ENCODE results near the gene HDDC3. TPM values are rescaled to one million over a fixed set of nuclear protein-coding genes. Genes with fewer than 3 reads are reported as not detected.

The HDDC3 gene
- total RNA-seq, 2 experiments from 2014 or later, result 34.2 to 35.6 TPM

DNA sequence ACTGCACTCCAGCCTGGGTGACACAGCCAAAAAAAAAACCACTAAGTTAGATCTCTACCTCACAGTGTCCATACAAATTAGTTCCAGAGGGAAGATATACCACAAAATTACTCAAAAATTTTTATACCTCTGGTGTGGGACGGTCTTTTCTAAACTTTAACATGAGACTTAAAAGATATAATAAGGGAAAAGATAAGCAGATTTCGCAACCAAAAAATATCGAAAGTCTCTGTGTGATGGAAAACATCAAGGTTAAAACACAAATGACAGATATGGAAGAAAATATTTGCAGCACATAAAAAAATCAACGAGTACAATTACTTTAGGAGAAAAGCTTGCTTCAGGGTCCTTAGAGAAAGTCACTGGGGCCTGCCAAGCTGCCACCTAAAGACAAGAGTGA, 10.5 kb downstream of the HDDC3 start:
- intact Hi-C loops (cut with micrococcal nuclease), result no loop called here
- Mint-ChIP-seq H3K4me3 (no peak overlapping the region), H3K9me3 (no peaks in the 10 kb centered on the region), H3K4me1 (ENCODE audit: low read depth) (peaks cover 19% of the 10 kb centered on the region), H3K27me3 (no peaks in the 10 kb centered on the region), H3K27ac (no peak overlapping the region), H3K36me3 (ENCODE audit: low read depth) (peaks cover 28% of the 10 kb centered on the region)
- TF ChIP-seq, protein P1, sequence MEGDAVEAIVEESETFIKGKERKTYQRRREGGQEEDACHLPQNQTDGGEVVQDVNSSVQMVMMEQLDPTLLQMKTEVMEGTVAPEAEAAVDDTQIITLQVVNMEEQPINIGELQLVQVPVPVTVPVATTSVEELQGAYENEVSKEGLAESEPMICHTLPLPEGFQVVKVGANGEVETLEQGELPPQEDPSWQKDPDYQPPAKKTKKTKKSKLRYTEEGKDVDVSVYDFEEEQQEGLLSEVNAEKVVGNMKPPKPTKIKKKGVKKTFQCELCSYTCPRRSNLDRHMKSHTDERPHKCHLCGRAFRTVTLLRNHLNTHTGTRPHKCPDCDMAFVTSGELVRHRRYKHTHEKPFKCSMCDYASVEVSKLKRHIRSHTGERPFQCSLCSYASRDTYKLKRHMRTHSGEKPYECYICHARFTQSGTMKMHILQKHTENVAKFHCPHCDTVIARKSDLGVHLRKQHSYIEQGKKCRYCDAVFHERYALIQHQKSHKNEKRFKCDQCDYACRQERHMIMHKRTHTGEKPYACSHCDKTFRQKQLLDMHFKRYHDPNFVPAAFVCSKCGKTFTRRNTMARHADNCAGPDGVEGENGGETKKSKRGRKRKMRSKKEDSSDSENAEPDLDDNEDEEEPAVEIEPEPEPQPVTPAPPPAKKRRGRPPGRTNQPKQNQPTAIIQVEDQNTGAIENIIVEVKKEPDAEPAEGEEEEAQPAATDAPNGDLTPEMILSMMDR (IDR thresholded peaks at IDR 0.05), result no peak
- no peak for ATAC-seq
- ChIA-PET POLR2A (interaction anchor here (1.2 to 2.8 kb wide), 3 partner anchors 9 to 17 kb away, joined by 4 to 12 read pairs (median 4); no protein-coding TSS in a partner anchor), CTCF (interaction anchor here (1.2 to 6.1 kb wide), 5 partner anchors 11 to 104 kb away, joined by 3 to 47 read pairs (median 6); partner anchors contain the start of genes HDDC3, MAN2A2 and UNC45A)
- no peak for DNase-seq

DNA sequence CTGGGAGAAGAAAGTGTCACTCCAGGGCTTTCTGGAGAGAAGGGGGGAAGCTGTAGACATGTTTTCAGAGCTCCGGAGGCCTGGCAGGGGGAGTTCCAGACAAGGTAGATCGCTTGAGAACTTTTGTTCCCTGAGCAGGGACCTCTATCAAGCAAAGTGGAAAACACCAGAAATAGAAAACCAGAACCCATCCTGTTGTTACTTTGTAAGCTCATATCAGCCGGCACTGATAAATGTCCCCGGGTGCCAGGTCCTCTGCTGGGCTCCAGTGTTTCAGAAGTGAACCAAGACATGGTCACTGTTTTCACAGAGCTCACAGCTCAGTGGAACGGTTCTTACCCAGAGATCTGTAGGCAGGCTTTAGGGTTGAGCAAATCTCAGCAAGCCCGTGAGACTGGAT, 13.5 kb downstream of the HDDC3 start:
- no peaks in the 10 kb centered on the region for H3K9me3 Mint-ChIP-seq
- H3K4me1 Mint-ChIP-seq (ENCODE audit: low read depth), result peaks cover 11% of the 10 kb centered on the region
- peaks cover 37% of the 10 kb centered on the region for H3K36me3 Mint-ChIP-seq (ENCODE audit: low read depth)
- TF ChIP-seq, protein P1 (IDR thresholded peaks at IDR 0.05), result no peak
- intact Hi-C loops (cut with micrococcal nuclease), result no loop called here
- no peaks in the 10 kb centered on the region for H3K27me3 Mint-ChIP-seq
- ChIA-PET CTCF (interaction anchor here (1.4 to 1.5 kb wide), 2 partner anchors 12 to 14 kb away, joined by 5 read pairs; partner anchors contain the start of gene HDDC3), POLR2A (interaction anchor here (1.1 to 2.5 kb wide), 5 partner anchors 10 to 16 kb away, joined by 3 to 7 read pairs (median 5); partner anchors contain the start of genes HDDC3 and MAN2A2)
- H3K4me3 Mint-ChIP-seq, result no peak overlapping the region
- no peak for ATAC-seq
- H3K27ac Mint-ChIP-seq, result no peak overlapping the region
- no peak for DNase-seq

DNA sequence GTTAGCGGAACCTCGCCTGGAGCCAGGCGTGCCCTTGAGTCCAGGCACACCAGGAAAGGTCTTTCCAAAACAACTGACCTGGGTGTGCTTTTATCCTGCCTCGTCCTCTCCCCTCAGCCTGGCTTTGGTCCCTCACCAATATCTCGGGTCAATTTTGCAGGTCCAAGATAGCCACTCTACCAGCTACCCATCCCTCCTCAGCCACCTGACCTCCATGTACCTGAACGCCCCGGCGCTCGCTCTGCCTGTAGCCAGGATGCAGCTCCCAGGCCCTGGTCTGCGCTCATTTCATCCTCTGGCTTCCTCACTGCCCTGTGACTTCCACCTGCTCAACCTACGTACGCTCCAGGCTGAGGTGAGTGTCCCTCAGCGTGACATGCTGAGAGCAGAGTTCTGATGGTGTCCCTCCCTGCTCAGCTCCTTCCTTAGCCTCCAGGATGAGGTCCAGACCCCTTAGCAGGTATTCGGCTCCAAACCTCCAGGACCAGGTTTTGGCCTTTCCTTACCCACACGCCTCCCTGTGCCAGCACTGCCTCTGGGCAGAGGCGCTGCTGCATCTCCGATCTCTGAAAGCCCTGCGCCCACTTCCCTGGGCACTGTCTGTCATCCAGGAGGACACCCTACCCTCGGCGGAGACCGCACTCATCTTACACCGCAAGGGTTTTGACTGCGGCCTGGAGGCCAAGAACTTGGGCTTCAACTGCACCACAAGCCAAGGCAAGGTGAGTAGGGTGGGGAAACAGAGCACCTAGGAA, 14.1 kb downstream of the HDDC3 start:
- no peak overlapping the region for H3K4me3 Mint-ChIP-seq
- POLR2A ChIA-PET, result interaction anchor here (1.1 to 2.5 kb wide), 7 partner anchors 9 to 18 kb away, joined by 3 to 7 read pairs (median 5); partner anchors contain the start of genes HDDC3 and MAN2A2
- DNase-seq (no peak), ATAC-seq (no peak)
- peaks cover 8% of the 10 kb centered on the region for H3K4me1 Mint-ChIP-seq (ENCODE audit: low read depth)
- H3K9me3 Mint-ChIP-seq, result no peaks in the 10 kb centered on the region
- intact Hi-C loops (cut with micrococcal nuclease), result no loop called here
- no peaks in the 10 kb centered on the region for H3K27me3 Mint-ChIP-seq
- no peak overlapping the region for H3K27ac Mint-ChIP-seq
- H3K36me3 Mint-ChIP-seq (ENCODE audit: low read depth), result peaks cover 42% of the 10 kb centered on the region
- CTCF ChIA-PET, result interaction anchor here (1.4 to 1.5 kb wide), 2 partner anchors 13 to 14 kb away, joined by 5 read pairs; partner anchors contain the start of gene HDDC3
- TF ChIP-seq, protein P1 (IDR thresholded peaks at IDR 0.05), result no peak

DNA sequence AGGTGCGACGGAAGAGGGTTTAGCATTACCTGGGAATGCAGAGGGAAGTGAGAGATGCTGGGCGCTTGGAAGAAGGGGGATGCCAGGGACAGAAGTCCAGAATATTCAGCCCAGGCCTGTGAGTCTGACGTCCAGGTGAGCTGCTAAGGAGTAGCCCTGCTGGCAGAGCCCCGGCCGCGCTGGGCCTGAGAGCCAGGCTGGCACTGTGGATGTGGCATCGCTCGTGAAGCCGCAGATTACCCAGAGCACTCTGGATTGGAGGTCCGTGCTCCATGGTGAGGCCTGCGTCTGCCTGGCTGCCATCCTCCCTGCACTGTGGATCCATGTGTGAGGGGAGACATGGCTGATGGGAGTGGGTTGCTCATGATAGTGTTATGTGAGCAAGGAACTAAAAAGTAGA, 14.8 kb downstream of the HDDC3 start:
- ATAC-seq (no peak), DNase-seq (no peak)
- peaks cover 4% of the 10 kb centered on the region for H3K4me1 Mint-ChIP-seq (ENCODE audit: low read depth)
- peaks cover 42% of the 10 kb centered on the region for H3K36me3 Mint-ChIP-seq (ENCODE audit: low read depth)
- H3K27ac Mint-ChIP-seq, result no peak overlapping the region
- ChIA-PET CTCF (interaction anchor here (1.5 kb wide), 1 partner anchor 15 kb away, joined by 5 read pairs; the partner anchor contains the start of gene HDDC3), POLR2A (interaction anchor here (1.1 to 2.5 kb wide), 4 partner anchors 9 to 18 kb away, joined by 3 to 7 read pairs (median 6); no protein-coding TSS in a partner anchor)
- no peaks in the 10 kb centered on the region for H3K27me3 Mint-ChIP-seq
- H3K9me3 Mint-ChIP-seq, result no peaks in the 10 kb centered on the region
- TF ChIP-seq, protein P1 (IDR thresholded peaks at IDR 0.05), result no peak
- no peak overlapping the region for H3K4me3 Mint-ChIP-seq
- intact Hi-C loops (cut with micrococcal nuclease), result no loop called here

DNA sequence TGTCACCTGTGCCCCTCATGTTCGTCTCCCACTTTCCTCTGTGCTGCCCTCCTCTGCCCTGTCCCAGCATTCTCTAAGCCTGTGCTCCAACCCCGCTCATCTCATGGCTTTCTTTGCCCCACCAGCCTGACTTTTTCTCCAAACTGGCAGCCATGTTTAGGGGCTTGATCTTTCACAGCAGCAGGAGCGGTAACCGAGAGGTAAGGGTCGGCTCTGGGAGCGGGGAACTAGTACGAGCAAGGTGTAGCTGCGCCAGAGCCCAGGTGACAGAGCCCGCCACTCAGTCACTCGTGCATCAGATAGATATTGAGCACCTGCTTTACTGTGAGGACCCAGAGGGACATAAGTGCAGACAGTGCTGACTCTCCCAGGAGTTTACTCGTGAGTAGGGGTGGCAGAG, 15.9 kb downstream of the HDDC3 start:
- Mint-ChIP-seq H3K9me3 (no peaks in the 10 kb centered on the region), H3K4me1 (ENCODE audit: low read depth) (no peaks in the 10 kb centered on the region), H3K4me3 (no peak overlapping the region), H3K27me3 (no peaks in the 10 kb centered on the region), H3K27ac (no peak overlapping the region), H3K36me3 (ENCODE audit: low read depth) (peaks cover 42% of the 10 kb centered on the region)
- intact Hi-C loops (cut with micrococcal nuclease), result no loop called here
- ChIA-PET POLR2A (no interaction called here), CTCF (no interaction called here)
- TF ChIP-seq, protein P1 (IDR thresholded peaks at IDR 0.05), result no peak
- DNase-seq (no peak), ATAC-seq (no peak)

Measured in activated CD8-positive, alpha-beta T cell treated with anti-CD3 and anti-CD28 coated beads for 36 hours (primary cell).